Jurkat, Clone E6-1 (cell line): Measurements from ENCODE around the gene NTRK3.
"Not testable (repeated sequence)": the region's sequence is repeated elsewhere in the genome, so short reads cannot be mapped to it uniquely, and the experiment has no call there.

Experiments used
- DNase-seq: peaks from one replicate; pipeline ENCODE4 v3.0.0-alpha.2; 2011; ENCODE audit warnings: low read depth, low spot score
- H3K4me3 ChIP-seq: 2 replicates; pipeline ENCODE4 v1.5.1; 2011; ENCODE audit warnings: mild to moderate bottlenecking, low read length, control low read depth, moderate library complexity

The NTRK3 gene

DNA sequence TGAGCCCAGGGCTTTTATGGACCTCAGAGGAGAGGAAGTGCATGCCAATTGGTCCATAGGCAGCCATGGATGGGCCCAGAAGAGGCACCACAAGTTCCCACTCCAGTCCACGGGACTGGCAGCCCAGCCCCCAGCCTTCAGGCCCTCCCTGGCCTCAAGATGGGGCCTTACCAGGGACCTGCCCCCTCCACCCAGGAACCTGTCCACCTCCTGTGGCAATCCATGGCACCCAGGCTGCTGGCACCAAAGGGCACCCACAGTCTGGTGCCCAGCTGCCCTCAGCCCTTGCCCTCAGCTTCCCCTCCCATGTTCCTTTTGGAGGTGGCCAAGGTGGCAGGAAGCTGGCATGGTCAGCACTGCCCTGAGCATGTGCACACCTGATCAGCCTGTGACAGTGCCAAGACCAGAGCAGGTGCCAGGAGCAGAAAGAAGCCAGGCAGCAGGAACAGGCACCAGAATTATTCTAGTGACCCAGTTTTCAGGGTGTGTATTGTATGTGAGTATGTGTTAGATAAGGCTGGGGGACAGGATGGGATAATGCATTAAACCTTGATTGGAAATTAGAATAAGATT is 415.0 kb downstream of the NTRK3 start:
- no peak for DNase-seq
- H3K4me3 ChIP-seq, result no peak overlapping the region

DNA sequence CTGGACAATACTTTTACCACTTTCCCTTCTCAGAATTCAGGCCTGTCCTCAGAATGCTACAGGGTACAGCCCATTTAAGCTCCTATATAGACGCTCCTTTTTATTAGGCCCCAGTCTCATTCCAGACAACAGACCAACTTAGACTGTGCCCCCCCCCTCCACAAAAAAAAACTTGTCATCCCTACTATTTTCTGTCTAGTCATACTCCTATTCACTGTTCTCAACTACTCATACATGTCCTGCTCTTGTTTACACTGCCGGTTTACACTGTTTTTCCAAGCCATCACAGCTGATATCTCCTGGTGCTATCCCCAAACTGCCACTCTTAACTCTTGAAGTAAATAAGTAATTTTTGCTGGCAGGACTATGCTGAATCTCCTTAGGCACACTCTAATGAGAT is 420.7 kb downstream of the NTRK3 start:
- not testable (repeated sequence) for H3K4me3 ChIP-seq, DNase-seq

DNA sequence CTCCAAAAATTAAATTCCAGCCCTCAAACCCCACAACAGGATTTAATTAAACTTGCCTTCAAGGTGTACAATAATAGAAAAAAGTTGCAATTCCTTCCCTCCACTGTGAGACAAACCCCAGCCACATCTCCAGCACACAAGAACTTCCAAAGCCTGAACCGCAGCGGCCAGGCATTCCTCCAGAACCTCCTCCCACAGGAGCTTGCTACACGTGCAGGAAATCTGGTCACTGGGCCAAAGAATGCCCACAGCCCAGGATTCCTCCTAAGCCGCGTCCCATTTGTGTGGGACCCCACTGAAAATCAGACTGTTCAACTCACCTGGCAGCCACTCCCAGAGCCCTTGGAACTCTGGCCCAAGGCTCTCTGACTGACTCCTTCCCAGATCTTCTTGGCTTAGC is 423.2 kb downstream of the NTRK3 start:
- not testable (repeated sequence) for H3K4me3 ChIP-seq, DNase-seq

DNA sequence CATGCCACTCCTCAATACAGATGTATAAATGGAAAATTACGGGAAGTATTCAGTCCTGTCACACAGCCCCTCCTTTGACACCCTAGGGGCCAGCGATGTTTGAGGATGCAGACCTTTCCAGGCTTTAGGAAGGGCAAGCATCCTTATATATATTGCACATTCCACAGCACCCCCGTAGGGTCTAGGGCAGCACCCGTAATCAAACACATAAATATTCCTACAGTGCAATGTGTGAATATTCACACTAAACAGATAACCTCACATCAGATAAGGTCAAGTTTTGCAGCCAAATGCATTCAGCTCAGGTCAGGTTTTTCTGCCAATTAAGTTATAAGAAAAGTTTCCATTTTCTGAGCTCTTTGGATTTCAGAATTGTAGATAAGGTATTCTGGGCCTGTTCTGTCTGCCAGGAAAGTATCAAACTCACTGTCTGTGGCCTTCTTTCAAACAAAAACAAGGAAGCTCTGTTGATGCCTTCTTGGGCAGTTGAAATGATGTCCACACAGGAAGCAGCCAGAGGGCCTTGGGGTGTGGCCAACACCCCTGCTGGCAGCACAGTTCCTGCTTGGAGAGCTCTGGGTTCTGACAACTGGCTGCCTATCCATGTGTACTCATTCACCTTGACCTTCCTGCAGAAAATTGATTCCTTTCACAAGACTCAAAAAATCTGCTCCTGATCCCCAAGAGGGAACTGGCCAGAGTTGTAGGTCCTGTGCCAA is 427.0 kb downstream of the NTRK3 start:
- DNase-seq, result no peak
- no peak overlapping the region for H3K4me3 ChIP-seq

DNA sequence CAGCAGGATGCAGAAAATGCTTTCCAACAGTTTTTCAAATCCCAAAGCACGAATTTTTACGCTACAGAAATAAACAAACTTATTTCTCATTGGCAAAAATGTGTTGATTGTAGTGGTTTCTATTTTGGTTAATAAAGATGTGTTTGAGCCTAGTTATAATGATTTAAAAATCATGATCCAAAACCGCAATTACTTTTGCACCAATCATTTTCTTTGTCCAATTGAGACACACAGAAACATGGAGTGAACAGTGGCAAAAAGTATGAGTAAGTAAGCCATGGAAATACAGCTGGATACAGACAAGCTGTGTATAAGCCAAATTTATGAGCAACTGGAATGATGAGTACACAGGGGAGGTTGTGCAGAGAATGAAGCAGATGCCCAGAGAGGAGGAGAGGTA is 427.9 kb downstream of the NTRK3 start:
- DNase-seq, result no peak
- H3K4me3 ChIP-seq, result no peak overlapping the region

DNA sequence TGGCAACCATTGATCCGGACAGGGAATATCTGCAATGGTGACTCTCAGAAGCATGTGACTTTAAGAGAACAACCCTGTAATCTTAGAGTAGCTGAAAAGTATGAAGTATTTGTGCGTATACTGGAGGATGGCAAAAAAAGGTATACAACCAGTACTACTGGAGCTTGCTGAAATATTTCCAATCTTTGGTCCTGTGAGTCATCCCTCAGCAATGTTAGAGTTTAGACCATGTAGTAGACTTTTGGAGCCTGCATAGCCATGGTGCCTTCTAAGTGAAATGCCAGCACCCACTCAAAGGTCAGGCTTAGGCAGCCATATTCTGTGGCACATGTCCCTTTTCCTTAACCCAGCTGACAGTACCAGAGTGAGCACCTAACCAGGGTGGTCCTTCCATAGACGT is 429.4 kb downstream of the NTRK3 start:
- DNase-seq, result no peak
- H3K4me3 ChIP-seq, result no peak overlapping the region

DNA sequence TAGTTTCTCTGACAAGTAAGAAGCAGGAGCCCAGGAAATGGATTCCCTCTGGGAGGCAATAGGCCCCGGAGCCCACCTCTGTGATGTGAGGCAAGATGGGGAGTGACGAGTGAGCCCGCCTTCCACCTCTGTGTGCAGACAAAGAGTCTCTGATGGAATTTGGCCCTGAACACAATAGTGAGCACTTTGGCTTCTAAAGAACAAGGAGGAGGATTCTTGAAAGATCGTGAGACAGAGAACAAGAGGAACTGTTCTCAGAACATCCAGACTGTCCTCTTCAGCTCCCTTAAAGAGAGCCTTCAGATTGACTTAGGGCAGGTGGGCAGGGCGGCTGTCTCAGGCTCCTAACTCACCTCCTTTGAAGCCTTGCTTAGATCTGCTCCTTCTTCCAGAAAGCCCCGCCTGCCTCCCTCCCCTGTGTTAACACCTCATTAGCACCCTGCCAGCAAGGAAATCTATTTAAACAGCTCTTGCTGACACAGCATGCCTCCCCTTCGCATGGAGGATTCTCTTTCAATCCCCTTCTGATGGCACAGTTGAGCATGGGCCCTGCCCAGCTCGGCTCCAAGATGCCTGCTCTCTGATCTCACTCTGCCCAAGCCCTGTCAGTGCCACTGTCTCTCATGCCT is 430.3 kb downstream of the NTRK3 start:
- no peak overlapping the region for H3K4me3 ChIP-seq
- no peak for DNase-seq

DNA sequence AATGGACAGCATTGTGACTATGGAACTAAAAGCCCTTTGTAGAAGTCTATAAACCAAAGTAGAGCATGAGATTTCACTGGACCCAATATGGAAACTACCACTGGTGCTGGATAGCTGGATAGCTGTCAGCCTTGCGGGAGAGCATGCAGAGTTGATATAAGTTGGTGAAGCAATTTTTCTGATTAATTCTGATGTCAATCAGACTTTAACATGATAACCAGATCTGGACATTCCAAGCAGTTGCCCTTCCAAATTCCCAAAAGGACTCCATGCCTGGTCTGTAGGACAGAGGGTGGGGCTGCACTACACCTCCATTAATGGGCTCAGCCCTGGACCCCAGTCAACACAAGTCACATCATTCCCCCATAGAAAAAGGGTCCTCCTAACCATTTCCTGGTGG is 437.8 kb downstream of the NTRK3 start:
- no peak for DNase-seq
- no peak overlapping the region for H3K4me3 ChIP-seq

DNA sequence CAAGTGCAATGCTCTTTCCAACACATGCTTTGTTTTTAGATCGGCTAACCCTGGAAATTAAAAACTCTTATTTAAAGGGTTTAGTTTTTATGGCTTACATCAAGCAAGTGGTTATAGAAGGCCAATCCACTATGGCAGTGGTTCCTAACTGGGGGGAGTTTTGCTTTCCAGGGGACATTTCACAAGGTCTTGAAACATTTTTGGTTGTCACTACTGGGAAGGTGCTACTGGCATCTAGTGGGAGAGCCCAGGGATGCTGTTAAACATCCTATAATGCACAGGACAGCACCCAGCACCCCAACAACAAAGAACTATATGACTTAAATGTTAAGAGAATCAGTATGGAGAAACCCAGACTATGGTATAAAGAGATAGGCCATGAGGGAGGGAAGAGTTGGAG is 439.0 kb downstream of the NTRK3 start:
- DNase-seq, result no peak

DNA sequence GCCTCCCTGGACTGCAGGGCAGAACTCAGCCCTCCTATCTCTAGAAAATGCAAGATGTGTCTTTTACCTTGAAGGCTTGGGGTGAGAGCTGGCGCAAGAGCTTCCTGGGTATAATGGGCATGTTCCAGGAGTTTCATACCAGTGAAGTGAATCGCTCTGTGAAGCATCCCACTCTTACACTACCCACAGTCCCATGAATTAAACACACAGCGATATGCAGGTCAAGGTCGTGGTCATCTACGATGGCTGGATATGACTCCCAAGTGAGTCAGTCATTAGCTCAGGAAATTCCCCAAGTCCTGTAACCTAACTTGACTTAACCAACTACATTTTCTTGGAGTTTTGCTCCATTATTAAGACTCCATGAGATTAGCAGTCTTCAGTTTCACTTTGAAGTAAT is 439.7 kb downstream of the NTRK3 start:
- DNase-seq, result no peak
- no peak overlapping the region for H3K4me3 ChIP-seq

More for the DNA sequence above, 439.0 kb downstream of the NTRK3 start:
- no peak overlapping the region for H3K4me3 ChIP-seq

DNA sequence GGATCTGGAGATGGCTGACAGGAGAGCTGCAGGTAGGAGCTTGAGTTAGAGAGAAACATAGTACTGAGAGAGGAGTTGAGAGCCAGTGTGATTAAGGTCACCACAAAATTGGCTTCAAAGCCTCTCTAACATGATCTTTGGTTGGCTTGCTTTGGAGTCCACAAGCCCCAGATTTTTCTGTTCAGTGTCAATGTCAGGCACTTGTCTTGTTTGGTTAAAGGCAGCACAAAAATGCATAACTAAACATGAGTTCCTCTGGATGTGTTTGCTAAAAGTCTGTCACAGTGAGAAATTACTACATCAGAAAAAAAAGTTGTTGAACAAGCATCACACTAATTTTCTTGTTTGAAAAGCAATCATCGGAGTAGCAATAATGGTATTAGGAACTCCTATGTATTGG is 440.5 kb downstream of the NTRK3 start:
- no peak overlapping the region for H3K4me3 ChIP-seq
- no peak for DNase-seq
